PC-3 (cell line): Measurements from ENCODE around the gene MMP20. TPM values are rescaled to one million over a fixed set of nuclear protein-coding genes. Genes with fewer than 3 reads are reported as not detected.

ENCODE experiments used
- ATAC-seq: fragments of 200-7000 bp; cut with Tn5 transposase; 2 replicates; pipeline ENCODE4 v1.9.1; 2020; ENCODE audit warnings: mild to moderate bottlenecking, moderate library complexity
- BruUV-seq: library from RNA; stranded (reverse); fragments of 400-500 nt; replicated peaks from 2 replicates; lab custom pipeline; 2021; lab: Mats Ljungman, UMichigan
- CTCF ChIA-PET: fragments of 300-600 bp; sonication (Branson Sonifier 250); formaldehyde crosslinking; loops from one replicate; lab custom pipeline; 2022; ENCODE audit warnings: antibody characterized with exemption; lab: Charles Lee
- POLR2A ChIA-PET: fragments of 300-600 bp; sonication (Branson Sonifier 250); formaldehyde crosslinking; loops from one replicate; lab custom pipeline; 2022; ENCODE audit warnings: antibody characterized with exemption; ENCODE audit not compliant: unreplicated experiment; lab: Charles Lee
- DNase-seq: peaks from one replicate; pipeline ENCODE4 v3.0.0-alpha.2; 2015
- H2AFZ ChIP-seq: fragments of 300-600 bp; sonication (generic); 2 replicates; pipeline ENCODE4 v1.6.0; 2016; ENCODE audit warnings: antibody characterized with exemption, low read length
- H3F3A ChIP-seq: fragments of 300-600 bp; sonication (generic); one replicate; pipeline ENCODE4 v1.6.0; 2017; ENCODE audit warnings: antibody characterized with exemption, low read length, control low read depth, mild to moderate bottlenecking; ENCODE audit not compliant: unreplicated experiment
- H3K27ac ChIP-seq: fragments of 300-600 bp; sonication (generic); 2 replicates; pipeline ENCODE4 v1.5.1; 2016; ENCODE audit warnings: mild to moderate bottlenecking, low read length
- H3K27me3 ChIP-seq: fragments of 300-600 bp; sonication (generic); 2 replicates; pipeline ENCODE4 v1.6.1; 2016; ENCODE audit warnings: low read length, mixed read lengths
- H3K36me3 ChIP-seq: fragments of 300-600 bp; sonication (generic); 2 replicates; pipeline ENCODE4 v1.6.1; 2016; ENCODE audit warnings: low read depth, mixed run types, low read length, mixed read lengths
- H3K4me1 ChIP-seq: fragments of 300-600 bp; sonication (generic); 2 replicates; pipeline ENCODE4 v1.5.1; 2016; ENCODE audit warnings: low read length; ENCODE audit not compliant: insufficient read depth
- H3K4me2 ChIP-seq: fragments of 300-600 bp; sonication (generic); 2 replicates; pipeline ENCODE4 v1.6.0; 2016; ENCODE audit warnings: low read length
- H3K4me3 ChIP-seq: fragments of 300-600 bp; sonication (generic); 2 replicates; pipeline ENCODE4 v1.5.1; 2016; ENCODE audit warnings: mild to moderate bottlenecking, low read length, mixed read lengths
- H3K79me2 ChIP-seq: fragments of 300-600 bp; sonication (generic); 2 replicates; pipeline ENCODE4 v1.6.1; 2017; ENCODE audit warnings: low read length, mixed read lengths
- H3K9ac ChIP-seq: fragments of 300-600 bp; sonication (generic); 2 replicates; pipeline ENCODE4 v1.6.0; 2016; ENCODE audit warnings: mild to moderate bottlenecking, low read length
- H3K9me2 ChIP-seq: fragments of 300-600 bp; sonication (generic); replicated peaks from 2 replicates; pipeline ENCODE4 v1.6.1; 2016; ENCODE audit warnings: mixed run types, low read length, mixed read lengths
- H3K9me3 ChIP-seq: fragments of 300-600 bp; sonication (generic); 2 replicates; pipeline ENCODE4 v1.6.1; 2016; ENCODE audit warnings: low read length, mixed read lengths
- H4K20me1 ChIP-seq: fragments of 300-600 bp; sonication (generic); 2 replicates; pipeline ENCODE4 v1.6.1; 2016; ENCODE audit warnings: low read length, mixed read lengths
- EZH2 ChIP-seq: fragments of 300-600 bp; sonication (generic); IDR thresholded peaks from one replicate; pipeline ENCODE4 v1.6.1; 2017; ENCODE audit warnings: antibody characterized with exemption, mild to moderate bottlenecking, low read length; ENCODE audit not compliant: unreplicated experiment
- EZH2phosphoT487 ChIP-seq: fragments of 300-600 bp; sonication (generic); IDR thresholded peaks from 2 replicates; pipeline ENCODE4 v1.6.1; 2018; ENCODE audit warnings: mild to moderate bottlenecking, antibody characterized with exemption, low read length, borderline replicate concordance
- intact Hi-C: fragments of 100-400 bp; cut with micrococcal nuclease; formaldehyde crosslinking; loops from 2 replicates; pipeline ENCODE4 v1.9.0; 2023
- total RNA-seq: library from RNA; depleted of rRNA; stranded (reverse); fragments of >200 nt; gene quantifications from 2 replicates; pipeline ENCODE4 v1.2.3, GENCODE V29; 2014
- TF ChIP-seq, protein P1 (sequence below): fragments of 300-600 bp; sonication (generic); conservative IDR thresholded peaks from 2 replicates; pipeline ENCODE4 v1.5.1; 2017; ENCODE audit warnings: antibody characterized with exemption, low read depth, mild to moderate bottlenecking, low read length

Gene MMP20
- total RNA-seq, 1 experiment from 2014 or later, result not detected

GRCh38 chr11:102552020-102552419 lies 73.1 kb downstream of the MMP20 start:
- no peak overlapping the region; the same call in 1 of the 2 replicates for H3K4me3 ChIP-seq
- peak overlapping the region; percentile 51 for H2AFZ ChIP-seq
- BruUV-seq, result no TSS peak
- H3K36me3 ChIP-seq, result no peaks in the 10 kb centered on the region
- CTCF ChIA-PET, result no interaction called here
- intact Hi-C loops, result no loop called here
- TF ChIP-seq, protein P1, sequence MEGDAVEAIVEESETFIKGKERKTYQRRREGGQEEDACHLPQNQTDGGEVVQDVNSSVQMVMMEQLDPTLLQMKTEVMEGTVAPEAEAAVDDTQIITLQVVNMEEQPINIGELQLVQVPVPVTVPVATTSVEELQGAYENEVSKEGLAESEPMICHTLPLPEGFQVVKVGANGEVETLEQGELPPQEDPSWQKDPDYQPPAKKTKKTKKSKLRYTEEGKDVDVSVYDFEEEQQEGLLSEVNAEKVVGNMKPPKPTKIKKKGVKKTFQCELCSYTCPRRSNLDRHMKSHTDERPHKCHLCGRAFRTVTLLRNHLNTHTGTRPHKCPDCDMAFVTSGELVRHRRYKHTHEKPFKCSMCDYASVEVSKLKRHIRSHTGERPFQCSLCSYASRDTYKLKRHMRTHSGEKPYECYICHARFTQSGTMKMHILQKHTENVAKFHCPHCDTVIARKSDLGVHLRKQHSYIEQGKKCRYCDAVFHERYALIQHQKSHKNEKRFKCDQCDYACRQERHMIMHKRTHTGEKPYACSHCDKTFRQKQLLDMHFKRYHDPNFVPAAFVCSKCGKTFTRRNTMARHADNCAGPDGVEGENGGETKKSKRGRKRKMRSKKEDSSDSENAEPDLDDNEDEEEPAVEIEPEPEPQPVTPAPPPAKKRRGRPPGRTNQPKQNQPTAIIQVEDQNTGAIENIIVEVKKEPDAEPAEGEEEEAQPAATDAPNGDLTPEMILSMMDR, result no peak
- TF ChIP-seq EZH2 (no peak), EZH2phosphoT487 (no peak)
- H3K27me3 ChIP-seq, result no peaks in the 10 kb centered on the region
- no peaks in the 10 kb centered on the region for H3K9me2 ChIP-seq
- peak overlapping the region; percentile 59 for H3K4me2 ChIP-seq
- ATAC-seq (peak; percentile 36), DNase-seq (no peak)
- H3K9me3 ChIP-seq, result no peaks in the 10 kb centered on the region
- peak overlapping the region; percentile 95 for H3K27ac ChIP-seq
- no peaks in the 10 kb centered on the region for H3F3A ChIP-seq
- H3K79me2 ChIP-seq, result no peaks in the 10 kb centered on the region
- POLR2A ChIA-PET, result interaction anchor here (0.5 kb wide), 1 partner anchor 987 kb away, joined by 3 read pairs; no protein-coding TSS in a partner anchor
- H3K4me1 ChIP-seq, result peaks cover 47% of the 10 kb centered on the region
- H3K9ac ChIP-seq, result peak overlapping the region; percentile 69
- H4K20me1 ChIP-seq, result no peaks in the 10 kb centered on the region

- Histone ChIP-seq H3K79me2 (no peaks in the 10 kb centered on the region), H3F3A (no peaks in the 10 kb centered on the region), H3K9me3 (no peaks in the 10 kb centered on the region), H3K4me1 (peaks cover 50% of the 10 kb centered on the region), H3K27me3 (no peaks in the 10 kb centered on the region), H3K9ac (peak overlapping the region; percentile 69), H3K4me2 (peak overlapping the region; percentile 59), H3K27ac (peak overlapping the region; percentile 95), H2AFZ (no peak overlapping the region), H3K4me3 (no peak overlapping the region), H4K20me1 (no peaks in the 10 kb centered on the region), H3K9me2 (no peaks in the 10 kb centered on the region), H3K36me3 (no peaks in the 10 kb centered on the region)
- TF ChIP-seq EZH2 (no peak), EZH2phosphoT487 (no peak)
- no peak for DNase-seq
- ATAC-seq, result no peak
- CTCF ChIA-PET, result no interaction called here
- intact Hi-C loops, result no loop called here
- POLR2A ChIA-PET, result no interaction called here
- no TSS peak for BruUV-seq
Observed at GRCh38 chr11:102551169-102551781, 73.9 kb downstream of the MMP20 start.

- POLR2A ChIA-PET, result no interaction called here
- no peak overlapping the region for H2AFZ ChIP-seq
- intact Hi-C loops, result no loop called here
- H3K27me3 ChIP-seq, result no peaks in the 10 kb centered on the region
- H3K36me3 ChIP-seq, result no peaks in the 10 kb centered on the region
- no peaks in the 10 kb centered on the region for H3F3A ChIP-seq
- H3K4me2 ChIP-seq, result no peak overlapping the region
- no peak overlapping the region for H3K4me3 ChIP-seq
- no TSS peak for BruUV-seq
- H3K9ac ChIP-seq, result no peak overlapping the region
- CTCF ChIA-PET, result no interaction called here
- no peak for TF ChIP-seq EZH2phosphoT487
- TF ChIP-seq EZH2, result no peak
- TF ChIP-seq, protein P1, result no peak
- no peaks in the 10 kb centered on the region for H3K79me2 ChIP-seq
- DNase-seq (peak; percentile 49), ATAC-seq (no peak)
- H3K27ac ChIP-seq, result no peak overlapping the region
- peaks cover 33% of the 10 kb centered on the region for H3K4me1 ChIP-seq
- H3K9me3 ChIP-seq, result no peaks in the 10 kb centered on the region
- no peaks in the 10 kb centered on the region for H4K20me1 ChIP-seq
- H3K9me2 ChIP-seq, result no peaks in the 10 kb centered on the region
Observed at GRCh38 chr11:102546923-102547471, 78.1 kb downstream of the MMP20 start.
